IPS DF 4.7 (cell line): ENCODE data around the gene SFTPA1.
"Not testable (repeated sequence)": the region's sequence is repeated elsewhere in the genome, so short reads cannot be mapped to it uniquely, and the experiment has no call there.

Source experiments
- DNase-seq: peaks from one replicate; pipeline ENCODE4 v3.0.0-alpha.2; 2013; ENCODE audit warnings: low spot score; ENCODE audit errors: extremely low read depth

The SFTPA1 gene

DNA sequence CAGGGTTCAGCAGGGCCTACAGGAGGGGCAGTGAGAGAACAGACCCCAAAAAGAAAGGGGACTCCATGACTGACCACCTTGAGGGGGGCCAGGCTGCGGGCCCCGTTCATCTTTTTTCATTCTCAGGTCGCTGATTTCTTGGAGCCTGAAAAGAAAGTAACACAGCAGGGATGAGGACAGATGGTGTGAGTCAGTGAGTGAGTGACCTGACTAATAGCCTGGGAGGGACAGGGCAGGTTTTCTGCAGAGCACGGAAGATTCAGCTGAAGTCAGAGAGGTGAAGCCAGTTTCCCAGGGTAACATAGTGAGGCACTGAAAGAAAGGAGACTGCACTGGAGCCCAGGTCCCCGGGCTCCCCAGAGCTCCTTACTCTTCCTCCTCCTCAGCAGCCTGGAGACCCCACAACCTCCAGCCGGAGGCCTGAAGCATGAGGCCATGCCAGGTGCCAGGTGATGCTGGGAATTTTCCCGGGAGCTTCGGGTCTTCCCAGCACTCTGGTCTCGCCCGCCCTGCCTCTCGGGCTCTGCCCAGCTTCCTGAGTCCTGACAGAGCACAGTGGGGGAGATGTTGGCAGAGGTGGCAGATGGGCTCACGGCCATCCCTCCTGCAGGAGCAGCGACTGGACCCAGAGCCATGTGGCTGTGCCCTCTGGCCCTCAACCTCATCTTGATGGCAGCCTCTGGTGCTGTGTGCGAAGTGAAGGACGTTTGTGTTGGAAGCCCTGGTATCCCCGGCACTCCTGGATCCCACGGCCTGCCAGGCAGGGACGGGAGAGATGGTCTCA is 646 bp downstream of the SFTPA1 start:
- not testable (repeated sequence) for DNase-seq

DNA sequence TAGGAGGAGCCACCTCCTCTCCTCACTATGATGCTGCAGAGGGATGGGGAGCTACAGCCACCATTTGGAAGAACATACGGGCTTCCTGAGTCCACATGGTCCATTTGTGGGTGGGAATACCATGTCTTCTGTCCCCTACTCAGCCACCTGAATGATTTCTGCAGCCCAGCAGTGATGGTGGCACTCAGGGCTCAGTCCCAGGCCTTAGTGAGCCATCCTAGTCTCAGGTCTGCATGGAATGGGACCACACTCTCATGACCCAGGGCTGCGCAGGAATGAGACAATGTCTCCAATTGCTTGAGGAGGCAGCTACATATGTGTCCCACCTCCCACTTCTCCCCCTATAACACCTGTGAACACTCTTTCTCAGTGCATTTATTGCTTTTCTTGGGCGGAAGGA is 4.8 kb downstream of the SFTPA1 start:
- no peak for DNase-seq

DNA sequence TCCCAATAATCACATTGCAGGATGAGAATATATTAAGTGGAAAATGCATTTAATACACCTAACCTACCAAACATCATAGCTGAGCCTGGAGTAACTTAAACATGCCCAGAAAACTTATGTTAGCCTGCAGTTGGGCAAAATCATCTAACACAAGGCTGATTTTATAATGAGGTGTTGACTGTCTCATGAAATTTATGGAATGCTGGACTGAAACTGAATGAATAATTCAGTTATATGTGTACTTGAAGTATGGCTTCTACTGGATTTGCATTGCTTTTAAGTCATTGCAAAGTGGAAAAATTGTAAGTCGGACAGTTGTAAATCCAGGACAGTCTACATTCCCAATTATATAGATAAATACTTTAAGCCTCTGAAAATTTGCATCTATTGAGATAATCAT is 5.4 kb downstream of the SFTPA1 start:
- DNase-seq, result no peak

DNA sequence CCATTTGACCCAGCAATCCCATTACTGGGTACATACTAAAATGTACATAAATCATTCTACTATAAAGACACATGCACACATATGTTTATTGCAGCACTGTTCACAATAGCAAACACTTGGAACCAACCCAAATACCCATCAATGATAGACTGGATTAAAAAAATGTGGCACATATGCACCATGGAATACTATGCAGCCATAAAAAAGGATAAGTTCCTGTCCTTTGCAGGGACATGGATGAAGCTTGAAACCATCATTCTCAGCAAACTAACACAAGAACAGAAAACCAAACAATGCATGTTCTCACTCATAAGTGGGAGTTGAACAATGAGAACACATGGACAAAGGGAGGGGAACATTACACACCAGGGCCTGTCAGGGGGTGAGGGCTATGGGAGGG is 12.9 kb downstream of the SFTPA1 start:
- DNase-seq, result not testable (repeated sequence)

DNA sequence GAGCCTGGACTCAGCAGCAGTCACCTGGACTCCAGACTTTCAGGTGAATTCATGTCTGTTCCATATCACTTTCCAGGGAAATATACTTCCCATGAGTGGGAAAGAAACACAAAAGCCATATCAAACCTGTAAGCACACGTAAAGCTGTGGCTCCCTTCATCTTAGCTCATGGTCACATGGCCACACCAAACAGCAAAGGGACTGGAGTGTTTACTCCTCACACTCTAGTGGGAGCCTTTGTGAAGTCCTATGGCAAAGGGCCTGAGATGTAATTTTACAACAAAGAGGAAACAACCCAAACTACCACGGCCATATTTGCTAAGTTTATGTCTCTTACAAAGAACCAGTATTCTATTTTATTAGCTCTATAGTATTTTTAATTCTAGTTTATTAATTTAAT is 16.3 kb downstream of the SFTPA1 start:
- no peak for DNase-seq

DNA sequence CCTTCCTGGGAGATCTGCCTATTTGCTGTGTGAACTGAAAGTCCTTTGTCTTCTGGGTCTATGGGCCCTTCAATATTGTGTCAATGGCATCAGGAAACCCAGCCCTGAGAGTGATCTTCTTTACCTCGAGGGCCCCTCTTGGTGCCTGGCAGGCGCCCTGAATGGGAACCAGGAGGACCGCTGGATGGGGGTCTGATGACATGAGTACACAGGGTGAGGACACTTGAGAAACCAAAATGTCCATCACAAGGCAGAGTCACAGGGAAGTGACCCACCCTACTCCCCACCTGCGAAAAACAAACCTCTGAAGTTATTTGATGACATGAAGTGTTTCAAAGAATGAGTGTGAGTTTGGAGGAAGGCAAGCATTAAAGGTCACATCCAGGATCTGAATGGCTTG is 17.3 kb downstream of the SFTPA1 start:
- DNase-seq, result no peak

DNA sequence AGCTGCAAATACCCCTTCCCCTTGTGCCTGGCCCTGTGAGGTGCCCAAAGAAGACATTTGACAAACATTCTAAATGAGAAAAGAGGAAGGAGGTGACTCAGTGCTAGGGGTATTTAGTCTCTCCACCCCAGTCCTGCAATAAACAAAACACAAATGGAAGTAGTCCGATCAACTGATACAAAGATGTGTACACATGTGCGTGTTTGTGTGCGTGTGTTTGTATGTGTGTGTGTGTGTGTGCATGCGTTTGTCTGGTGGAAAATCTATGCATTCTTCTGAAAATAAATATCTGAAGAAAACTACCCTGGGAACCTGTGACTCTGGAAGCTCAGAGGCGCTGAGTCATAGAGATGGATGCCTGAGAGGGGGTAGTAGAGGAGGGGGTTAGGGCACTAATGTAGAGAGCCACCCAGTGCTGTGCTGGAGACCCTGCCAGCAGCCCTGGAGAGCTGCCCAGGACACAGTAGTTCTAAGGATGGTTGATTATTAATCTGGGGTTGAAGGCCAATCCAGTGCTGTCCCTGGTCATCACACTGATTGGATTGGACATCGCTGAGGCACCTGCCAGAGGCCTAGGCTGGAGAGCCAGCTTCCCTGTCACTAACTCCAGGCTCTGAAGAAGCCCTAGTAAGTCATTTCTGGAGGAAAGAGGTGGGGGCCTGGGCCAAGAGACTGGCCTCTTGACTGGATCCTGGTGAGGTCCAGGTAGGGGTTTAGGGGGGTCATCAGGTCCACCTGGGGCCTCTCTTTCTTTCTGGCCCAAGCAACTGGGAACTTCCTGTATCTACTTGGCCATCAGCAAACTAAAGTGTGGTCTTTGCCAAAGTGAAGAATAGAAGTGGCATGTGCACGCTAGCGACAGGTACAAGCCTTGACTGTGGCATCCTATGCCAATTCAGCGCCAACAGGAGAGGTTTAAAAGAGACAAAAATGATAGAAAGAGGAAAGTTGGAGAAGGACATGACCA is 18.5 kb downstream of the SFTPA1 start:
- DNase-seq, result no peak

DNA sequence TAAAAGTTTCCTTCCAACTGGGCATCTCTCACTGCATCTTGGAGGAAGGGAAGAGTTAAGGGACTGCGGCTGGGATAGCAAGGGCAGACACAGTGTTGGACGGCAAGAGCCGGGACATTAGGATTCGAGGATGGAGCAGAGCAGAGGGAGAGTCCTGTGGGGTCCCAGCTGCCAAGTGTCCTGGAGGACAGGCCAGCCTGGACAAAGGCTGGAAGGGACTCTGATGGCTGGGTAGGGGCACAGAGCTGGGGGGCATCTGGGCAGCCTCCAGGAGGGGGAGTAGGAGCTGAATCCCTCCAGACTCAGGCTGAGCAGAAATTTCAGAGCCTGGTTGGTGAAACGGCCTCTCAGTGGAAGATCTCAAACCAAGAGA is 19.2 kb downstream of the SFTPA1 start:
- DNase-seq, result no peak

DNA sequence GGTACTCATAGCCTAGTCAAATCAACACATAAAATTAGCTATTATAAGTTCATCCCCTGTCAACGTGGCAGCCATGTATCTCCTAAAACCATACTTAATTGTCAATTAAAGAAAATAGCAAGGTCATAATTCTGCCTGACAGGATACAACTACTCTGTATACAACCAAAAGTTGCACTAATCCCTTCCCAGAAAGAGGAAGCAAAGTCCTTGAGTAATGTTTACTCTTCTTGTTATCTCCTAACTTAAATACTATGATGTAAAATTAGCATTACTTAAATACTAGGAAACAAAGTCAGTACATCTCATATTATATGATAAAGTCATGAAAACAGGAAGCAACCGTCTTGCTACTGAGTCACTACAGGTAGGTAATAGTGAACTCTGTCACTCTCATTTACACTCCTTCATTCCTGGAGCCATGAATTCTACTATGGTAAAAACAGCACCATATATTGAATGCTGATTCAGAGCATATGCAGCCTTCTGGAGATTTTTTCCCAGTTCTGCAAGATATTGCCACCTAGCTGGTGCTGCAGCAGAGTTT is 26.0 kb downstream of the SFTPA1 start:
- not testable (repeated sequence) for DNase-seq

DNA sequence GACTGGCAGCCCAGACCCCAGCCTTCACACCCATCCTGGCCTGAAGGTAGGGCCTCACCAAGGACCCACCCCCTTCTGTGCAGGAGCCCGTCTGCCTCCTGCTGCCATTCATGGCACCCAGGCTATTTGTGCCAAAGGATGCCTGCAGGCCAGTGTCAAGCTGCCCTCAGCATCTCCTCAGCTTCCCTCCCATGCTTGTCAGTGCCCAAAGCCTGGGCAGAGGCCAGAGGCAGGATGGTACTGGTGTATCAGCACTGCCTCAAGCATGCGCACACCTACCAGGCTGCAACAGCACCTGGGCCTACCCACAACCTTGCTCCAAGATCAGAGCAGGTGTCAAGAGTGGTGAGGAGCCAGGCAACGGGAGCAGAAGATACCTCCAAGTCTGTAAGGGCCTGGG is 27.6 kb downstream of the SFTPA1 start:
- no peak for DNase-seq

DNA sequence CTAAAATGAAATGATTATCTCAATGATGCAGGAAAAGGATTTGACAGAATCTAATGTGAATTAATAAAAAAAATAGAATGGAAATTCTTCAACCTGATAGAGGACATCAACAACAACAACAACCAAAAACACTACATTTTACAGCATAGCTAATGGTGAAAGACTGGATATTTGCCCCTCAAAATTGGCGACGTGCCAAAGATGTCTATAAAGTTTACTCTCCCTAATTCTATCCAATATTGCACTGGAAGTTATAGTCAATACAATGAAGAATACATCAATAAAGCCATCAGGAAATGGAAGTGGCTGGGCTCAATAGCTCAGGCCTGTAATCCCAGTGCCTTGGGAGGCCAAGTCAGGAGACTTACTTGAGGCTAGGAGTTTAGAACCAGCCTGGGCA is 42.0 kb downstream of the SFTPA1 start:
- DNase-seq, result not testable (repeated sequence)

DNA sequence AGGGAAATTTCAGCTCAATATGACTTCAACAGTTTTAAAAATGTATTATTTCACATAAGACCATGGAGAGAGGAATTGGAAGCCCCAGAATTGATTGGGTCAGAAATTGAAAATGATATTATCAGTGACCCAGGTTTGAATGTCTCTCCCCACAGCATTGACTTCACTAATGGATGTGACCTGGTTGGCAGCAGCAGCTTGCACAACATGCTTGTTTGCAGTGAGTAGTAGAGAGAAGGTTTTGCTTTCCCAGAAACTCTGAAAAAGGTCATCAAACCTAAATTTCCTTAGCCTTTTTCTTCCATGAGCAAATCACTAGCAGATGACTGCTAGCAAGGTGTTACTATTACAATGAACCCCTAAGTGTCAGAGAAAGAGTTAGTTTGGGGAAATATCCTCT is 52.5 kb downstream of the SFTPA1 start:
- DNase-seq, result not testable (repeated sequence)

DNA sequence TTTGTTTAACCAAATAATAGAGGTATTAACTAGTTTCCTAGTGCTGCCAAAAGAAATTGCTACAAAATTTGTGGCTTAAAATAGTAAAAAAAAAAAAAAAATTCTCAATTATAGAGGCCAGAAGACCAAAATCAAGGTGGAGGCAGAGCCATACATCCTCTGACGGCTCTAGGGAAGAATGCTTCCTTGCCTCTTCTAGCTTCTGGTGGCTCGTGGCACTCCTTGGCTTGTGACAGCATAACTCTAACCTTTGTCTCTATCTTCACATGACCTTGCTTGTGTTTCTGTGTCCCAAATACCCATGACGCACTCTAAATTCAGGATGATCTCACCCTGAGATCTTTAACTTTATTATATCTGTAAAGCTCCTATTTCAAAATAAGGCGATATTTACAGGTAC is 53.9 kb downstream of the SFTPA1 start:
- DNase-seq, result not testable (repeated sequence)
